NCI-H82 treated with DMSO at 0.1 percent for 48 hours (cell line): Measurements from ENCODE around the gene MS4A6E.

Source experiments
- DNase-seq: peaks from one replicate; lab custom pipeline; 2025; ENCODE audit not compliant: unreplicated experiment; lab: John Stamatoyannopoulos, UW

The MS4A6E gene

GRCh38 chr11:60371854-60372253 lies 44.8 kb downstream of the MS4A6E start:
- DNase-seq, result no peak

GRCh38 chr11:60372767-60373166 lies 45.7 kb downstream of the MS4A6E start:
- no peak for DNase-seq

GRCh38 chr11:60375316-60375715 lies 48.3 kb downstream of the MS4A6E start:
- no peak for DNase-seq

GRCh38 chr11:60376601-60377000 lies 49.5 kb downstream of the MS4A6E start:
- DNase-seq, result no peak

GRCh38 chr11:60377401-60378136 lies 50.5 kb downstream of the MS4A6E start:
- no peak for DNase-seq

GRCh38 chr11:60378354-60378753 lies 51.3 kb downstream of the MS4A6E start, which contains the start of gene MS4A7:
Gene MS4A7, plus strand, starts transcription at chr11:60378532. Its CDS starts 4,610 bp downstream, at chr11:60383142.
- DNase-seq, result no peak

GRCh38 chr11:60389279-60389910 lies 62.3 kb downstream of the MS4A6E start:
- no peak for DNase-seq

GRCh38 chr11:60390419-60390818 lies 63.4 kb downstream of the MS4A6E start:
- no peak for DNase-seq
